IPS-18c (cell line): ENCODE results near the gene MRPL41.

ENCODE experiments used
- H3K4me3 ChIP-seq: 2 replicates; pipeline ENCODE4 v1.7.0; 2013; ENCODE audit warnings: low read depth, mild to moderate bottlenecking, low read length, moderate library complexity; ENCODE audit not compliant: insufficient read depth
- H3K9me3 ChIP-seq: one replicate; pipeline ENCODE4 v1.6.1; 2013; ENCODE audit warnings: mild to moderate bottlenecking, low read length, moderate library complexity; ENCODE audit not compliant: control insufficient read depth, insufficient read depth

MRPL41 gene

DNA sequence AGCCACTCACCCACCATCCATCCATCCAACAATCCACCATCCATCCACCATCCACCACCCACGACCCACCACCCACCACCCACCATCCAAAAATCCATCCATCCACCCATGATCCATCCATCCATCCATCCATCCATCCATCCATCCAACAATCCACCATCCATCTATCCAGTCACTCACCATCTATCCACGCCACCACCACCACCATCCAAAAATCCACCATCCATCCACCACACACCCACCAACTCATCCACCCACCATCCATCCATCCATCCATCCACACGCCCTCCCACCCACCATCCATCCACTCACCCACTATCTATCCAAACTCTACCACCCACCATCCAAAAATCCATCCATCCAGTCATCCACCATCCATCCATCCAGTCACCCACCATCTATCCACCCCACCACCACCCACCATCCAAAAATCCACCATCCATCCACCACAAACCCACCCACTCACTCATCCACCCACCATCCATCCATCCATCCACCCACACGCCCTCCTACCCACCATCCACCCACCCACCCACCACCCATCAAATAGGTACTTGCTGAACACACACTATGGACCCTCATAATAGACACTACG, 18.0 kb downstream of the MRPL41 start:
- Histone ChIP-seq H3K4me3 (no peak overlapping the region), H3K9me3 (no peaks in the 10 kb centered on the region)

DNA sequence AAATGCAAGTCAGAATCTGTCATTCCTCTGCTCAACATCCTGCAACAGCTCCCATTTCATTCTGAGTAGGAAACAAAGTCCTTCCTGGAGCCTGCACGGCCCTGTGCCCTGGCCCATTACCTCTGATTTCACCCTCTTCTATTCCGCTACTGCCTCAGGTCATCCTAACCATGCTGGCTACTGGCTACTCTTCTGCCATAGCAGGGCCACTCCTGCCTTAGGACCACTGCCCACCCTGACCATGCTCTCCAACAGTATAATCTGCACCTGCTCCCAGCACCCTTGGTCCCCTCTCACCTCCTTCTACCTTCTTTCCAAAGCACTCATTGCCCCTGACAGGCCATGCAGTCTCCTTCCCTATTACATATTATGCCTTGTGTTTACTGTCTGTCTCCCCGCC, 18.9 kb downstream of the MRPL41 start:
- Histone ChIP-seq H3K9me3 (no peaks in the 10 kb centered on the region), H3K4me3 (no peak overlapping the region)

DNA sequence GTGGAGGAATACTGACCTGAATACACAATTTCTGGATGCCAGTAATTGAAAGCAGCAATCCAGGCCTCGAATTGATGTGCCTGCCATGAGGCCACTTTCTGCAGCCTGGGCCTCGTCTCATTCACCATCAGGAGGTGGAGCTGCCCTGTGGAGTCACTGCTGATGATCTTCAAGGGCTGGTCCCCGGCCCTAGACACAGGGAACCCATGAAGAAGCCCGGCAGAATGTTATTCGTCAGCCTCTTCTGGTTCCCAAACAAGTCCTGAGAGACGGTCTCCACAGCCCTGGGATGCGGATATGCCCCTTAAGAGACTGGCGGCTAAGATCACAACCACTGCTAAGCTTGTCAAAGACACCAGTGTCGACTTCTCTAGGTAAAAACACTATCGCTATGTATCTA, 22.5 kb downstream of the MRPL41 start:
- no peak overlapping the region for H3K4me3 ChIP-seq
- no peaks in the 10 kb centered on the region for H3K9me3 ChIP-seq

DNA sequence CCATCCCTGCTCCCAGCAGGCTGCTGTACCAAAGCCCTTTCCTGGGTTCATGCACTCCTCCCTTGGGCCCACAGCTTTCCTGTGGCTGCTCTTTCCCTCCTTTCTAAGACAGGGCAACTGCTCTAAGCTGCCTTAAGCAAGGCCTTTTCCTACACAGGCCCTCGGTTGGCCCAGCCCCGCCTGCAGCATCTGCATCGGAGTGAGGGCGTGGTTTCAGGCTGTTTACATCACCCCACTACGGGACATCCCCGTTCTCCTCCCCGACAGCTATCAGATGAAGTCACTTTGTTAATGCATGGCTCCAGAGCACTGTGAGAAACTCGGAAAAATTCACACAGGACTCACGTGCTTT, 23.7 kb downstream of the MRPL41 start:
- Histone ChIP-seq H3K9me3 (no peaks in the 10 kb centered on the region), H3K4me3 (no peak overlapping the region)

DNA sequence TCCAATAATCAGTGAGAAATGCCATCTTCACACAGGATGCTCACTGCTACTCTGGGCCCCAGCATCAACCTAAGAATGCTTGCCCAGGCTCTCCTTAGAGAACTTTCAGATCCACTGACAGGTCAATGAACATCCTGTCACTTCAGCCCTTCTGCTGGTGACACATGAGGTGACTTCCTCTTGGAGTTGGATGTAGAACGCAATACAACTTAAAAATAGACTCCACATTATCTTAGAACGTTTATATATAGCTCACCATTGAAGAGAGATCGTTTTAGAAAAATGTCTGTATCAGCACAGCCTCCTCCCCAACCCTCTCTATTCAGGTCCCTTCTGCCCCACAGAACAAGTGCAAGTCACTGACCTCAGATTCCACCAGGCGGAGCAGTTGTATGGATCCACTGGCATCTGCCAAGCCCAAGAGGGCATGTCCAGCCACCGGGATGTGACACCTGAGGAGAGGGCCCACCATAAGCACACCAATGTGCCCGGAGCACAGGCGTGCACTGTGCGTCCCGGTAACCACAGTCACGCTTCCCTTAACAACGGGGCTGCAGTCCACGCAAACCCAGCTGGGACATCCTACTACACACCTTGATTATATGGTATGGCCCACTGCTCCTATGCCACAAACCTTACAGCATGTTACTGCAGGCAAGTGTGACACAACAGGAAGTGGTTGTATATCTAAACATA, 24.2 kb downstream of the MRPL41 start:
- no peaks in the 10 kb centered on the region for H3K9me3 ChIP-seq
- H3K4me3 ChIP-seq, result no peak overlapping the region

DNA sequence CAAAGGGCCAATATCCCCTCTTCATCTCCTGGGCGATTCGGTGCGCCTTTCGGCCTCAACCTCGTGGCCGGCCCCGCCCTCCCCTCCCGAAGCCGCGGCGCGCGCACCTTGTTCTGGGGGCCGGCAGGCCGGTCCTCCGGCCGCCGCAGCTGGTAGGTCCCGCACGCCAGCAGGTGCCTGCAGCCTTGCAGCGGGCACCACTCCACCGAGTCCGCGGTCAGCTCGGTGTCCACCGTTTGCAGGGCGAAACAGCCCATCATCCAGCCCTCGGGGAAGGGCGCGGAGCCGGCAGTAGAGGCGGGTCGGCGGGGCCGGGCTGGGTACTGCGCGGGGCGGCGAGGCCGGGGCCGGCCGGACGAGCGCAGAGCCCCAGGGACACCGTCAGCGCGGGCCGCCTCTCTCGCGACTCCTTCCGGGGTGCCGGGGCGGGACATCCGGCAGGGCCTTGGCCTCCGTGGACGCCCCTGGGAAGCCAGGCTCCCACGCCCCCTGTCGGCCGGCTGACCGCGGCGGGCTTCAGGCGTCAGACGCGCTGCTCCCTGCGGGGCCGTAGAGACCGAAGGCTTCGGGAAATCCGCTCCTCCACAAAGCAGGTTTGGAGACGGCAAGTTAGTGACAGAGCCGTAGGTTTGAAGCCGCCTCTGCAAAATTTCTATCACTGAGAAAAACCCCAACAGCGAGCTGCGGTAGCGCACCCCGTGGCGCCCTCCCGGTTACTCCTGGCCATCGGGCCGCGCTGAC, 27.0 kb downstream of the MRPL41 start, which contains the start of gene DPH7:
Gene DPH7, minus strand, starts transcription at position 408 of the 741 bp plus-strand sequence. Its CDS starts 148 bp downstream, at position 260.
- no peaks in the 10 kb centered on the region for H3K9me3 ChIP-seq

DNA sequence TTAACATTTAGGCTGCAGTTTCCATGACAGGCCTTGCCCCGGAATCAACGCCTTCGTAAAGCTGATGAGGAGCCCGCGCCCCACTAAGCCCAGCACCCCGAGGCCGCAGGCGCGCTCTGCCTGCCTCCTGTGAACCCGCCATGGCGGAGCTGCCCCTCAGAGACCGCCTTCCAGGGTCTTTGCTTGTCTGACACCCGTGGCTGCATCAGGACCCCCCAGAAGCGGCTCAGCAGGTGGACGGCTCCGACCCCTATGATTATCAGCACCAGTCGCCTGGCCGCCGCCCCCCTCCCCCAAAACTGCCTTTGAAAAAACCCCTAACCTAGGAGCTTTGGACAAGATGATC, 27.6 kb downstream of the MRPL41 start:
- Histone ChIP-seq H3K9me3 (no peaks in the 10 kb centered on the region), H3K4me3 (peak overlapping the region; percentile 100)

More for the DNA sequence above, 27.0 kb downstream of the MRPL41 start, which contains the start of gene DPH7:
- peak within 1 kb of the TSS; percentile 100 for H3K4me3 ChIP-seq

DNA sequence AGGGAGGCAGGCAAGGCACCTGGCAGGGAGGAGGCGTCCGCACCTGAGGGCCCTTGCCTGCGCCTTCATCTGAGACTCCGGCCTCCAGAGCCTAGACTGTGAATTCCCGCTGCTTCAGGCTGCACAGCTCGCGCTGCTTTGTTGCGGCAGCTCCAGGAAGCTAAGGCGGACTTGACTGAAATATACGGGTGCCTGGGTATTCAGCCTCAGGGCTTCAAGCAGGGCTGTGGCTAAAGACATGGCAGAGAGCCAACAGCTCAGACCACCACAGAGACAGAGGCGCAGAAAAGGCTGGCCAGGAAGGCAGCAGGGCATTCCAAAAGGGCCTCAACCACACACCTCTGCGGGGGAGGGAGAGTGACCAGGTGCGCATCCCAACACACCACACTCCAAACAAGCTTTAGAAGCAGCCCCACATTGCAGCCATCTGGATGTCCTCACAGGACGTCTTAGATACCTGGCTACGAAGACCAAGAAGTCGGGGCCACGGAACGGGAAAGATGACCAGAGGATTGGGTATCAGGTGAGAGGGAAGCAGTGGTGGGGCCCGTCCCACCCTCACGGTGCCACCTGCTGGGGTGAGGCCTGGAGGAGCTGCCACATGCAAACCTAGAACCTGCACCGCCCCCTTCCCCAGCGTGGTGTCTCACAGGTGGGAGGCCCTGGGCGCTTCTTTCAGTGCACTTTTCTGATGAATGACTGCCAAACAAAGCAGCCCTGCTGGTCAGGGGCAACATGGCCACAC, 28.7 kb downstream of the MRPL41 start:
- H3K9me3 ChIP-seq, result no peaks in the 10 kb centered on the region
- H3K4me3 ChIP-seq, result no peak overlapping the region

DNA sequence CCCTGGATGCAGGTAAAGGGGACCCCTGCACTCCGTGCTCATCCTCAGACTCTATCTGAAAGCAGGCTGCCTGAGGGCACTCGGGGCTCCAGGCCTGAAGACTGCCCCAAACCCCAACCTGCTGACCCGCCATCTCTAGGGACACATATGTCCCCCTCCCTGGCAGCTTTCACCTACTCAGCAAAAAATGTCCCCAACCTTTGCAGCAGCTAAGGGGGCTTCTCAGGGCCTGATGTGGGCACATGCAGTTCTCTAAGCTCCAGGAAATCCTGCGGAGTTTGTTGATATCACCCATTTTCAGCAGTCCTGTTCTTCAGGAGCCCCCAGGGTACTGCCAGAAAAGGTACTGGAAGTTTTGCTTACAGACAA, 29.3 kb downstream of the MRPL41 start:
- no peak overlapping the region for H3K4me3 ChIP-seq
- no peaks in the 10 kb centered on the region for H3K9me3 ChIP-seq

DNA sequence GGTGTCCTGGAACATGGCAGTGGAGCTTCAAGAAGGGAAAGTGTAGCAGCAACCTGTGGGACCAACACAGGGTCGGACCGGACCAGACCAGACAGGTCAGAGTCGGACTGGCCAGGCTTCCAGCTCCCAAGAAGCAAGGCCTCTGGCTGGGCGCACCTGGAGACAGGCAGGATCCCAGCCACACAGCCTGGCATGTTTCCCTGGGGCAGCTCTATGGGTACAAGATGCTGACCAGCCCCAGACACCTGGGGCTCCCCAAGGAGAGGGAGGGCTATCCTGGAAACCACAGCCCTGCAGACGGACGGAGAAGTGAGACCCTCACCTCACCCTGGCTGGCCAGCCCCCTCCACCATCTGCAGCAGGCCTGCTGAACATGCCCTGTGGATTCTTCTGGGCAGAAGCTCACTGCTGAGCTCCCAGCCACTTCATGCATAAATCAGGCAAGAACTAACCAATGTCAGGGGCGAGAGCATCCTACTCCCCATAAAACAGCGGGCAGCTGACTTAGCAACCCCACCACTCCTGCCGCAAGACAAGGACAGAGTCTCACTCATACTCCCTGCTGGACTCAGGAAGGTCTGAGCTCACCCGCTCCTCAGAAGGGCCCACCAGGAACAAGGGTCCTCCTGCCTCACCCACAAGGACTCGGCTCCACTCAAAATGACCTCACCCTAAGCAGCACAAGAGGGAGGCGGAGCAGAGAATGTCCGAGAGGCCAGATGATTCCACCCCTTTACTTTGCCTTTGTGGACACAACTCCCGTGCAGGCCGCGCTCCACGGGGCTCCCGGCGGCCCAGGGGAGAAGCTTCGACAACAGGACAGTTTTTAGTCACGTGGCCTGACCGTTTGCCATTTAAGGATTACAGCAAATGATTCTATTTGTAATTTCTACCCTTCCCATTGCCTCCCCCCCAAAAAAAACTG, 29.9 kb downstream of the MRPL41 start:
- Histone ChIP-seq H3K9me3 (no peaks in the 10 kb centered on the region), H3K4me3 (no peak overlapping the region)

DNA sequence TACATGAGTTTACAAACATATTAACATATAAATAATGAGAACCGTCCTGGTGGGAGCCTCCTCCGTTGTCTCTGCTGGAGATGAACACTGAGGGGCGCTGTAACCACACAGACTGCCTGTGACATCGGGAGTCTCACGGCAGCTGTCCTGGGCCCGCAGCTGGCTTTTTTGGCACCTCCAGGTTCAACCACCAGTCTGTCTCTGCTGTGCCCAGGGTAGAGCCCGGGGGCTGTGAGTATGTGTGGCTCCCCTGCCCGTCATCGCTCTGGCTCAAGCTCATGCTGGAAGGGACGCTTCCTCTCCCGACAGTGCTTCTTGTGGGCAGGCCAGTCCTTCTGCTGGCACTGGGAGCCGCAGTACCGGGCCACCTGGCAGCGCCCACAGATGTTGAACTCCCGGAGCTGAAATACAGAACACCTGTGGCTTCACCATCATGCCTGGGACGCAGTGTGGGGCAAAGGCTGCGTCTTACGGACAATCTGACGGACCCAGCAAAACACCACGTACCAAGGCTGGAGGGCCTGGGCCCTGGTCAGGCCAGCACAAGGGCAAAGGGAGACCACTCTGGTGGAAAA, 30.7 kb downstream of the MRPL41 start:
- no peaks in the 10 kb centered on the region for H3K9me3 ChIP-seq
- no peak overlapping the region for H3K4me3 ChIP-seq

DNA sequence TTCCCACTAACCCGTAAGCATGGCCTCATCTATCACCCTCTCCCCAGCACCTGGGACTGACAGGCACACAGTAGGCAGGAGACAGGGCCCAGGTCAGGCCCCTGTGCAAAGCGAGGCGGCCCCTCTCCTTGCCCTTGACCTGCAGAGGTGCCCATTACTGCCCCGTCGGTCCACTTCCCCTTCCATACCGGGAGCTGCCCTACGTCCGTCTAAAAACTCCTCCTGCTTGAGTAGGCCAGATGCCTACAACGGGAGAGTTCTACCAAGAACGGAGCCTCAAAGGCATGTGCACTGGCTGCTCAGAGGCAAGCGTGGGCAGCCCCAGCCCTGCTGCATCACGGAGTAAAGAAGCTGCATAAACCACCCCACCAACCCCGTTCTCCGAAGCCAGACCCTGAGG, 31.7 kb downstream of the MRPL41 start:
- H3K9me3 ChIP-seq, result no peaks in the 10 kb centered on the region
- no peak overlapping the region for H3K4me3 ChIP-seq

DNA sequence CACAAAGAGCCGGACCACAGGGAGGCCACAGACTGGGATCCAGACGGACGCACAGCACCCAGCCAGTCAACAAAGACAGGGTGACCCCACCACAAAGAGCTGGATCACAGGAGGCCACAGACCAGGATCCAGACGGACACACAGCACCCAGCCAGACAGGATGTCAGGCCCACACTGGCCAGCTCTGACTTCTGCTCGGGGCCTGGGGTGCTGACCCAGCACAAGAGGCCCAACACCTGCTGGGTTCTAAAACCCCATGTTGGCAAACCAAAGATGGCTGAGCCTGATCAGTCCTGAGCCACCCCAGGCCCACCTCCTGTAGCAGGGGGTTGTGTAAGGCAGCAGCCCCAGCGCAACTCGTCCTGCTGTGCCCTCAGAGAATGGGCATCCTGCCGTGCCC, 32.3 kb downstream of the MRPL41 start:
- no peak overlapping the region for H3K4me3 ChIP-seq
- H3K9me3 ChIP-seq, result no peaks in the 10 kb centered on the region

DNA sequence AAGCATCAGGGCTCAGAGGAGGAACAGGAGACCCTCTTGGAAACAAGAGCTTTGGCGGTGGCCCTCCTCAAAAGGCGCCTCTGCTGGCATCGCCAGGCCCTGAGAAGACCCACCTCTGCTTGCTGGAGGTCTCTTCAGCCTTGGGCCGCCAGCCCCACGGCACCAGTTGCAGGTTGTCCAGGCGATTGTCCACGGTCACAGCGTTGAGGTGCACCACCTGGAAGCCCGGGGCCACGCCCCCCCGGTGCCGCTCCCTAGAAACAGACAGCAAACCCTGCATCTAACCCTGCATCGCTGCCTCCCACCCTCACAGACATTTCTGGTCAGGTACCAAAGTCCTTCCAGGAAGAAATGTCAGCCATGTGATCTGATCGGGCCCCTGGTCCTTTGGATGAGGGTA, 35.2 kb downstream of the MRPL41 start:
- no peaks in the 10 kb centered on the region for H3K9me3 ChIP-seq
- H3K4me3 ChIP-seq, result no peak overlapping the region

DNA sequence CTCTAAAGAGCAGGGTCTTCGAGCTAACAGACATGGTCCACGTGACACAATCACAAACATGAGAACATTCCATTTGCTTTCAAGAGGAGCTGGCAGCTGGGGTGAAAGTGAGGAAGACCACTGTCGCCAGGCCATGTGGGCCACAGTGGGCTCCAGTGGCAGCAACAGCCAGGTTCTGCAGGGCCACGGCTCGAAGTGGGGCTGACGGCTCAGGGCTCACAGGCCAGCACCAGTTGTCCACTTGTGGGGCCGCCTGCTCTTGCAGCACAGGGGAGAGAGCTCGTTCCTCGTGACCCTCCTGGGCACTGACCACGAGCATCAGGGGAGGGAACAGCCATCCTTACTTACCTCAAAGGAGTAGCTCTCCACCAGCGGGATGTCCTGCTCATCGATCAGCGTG, 36.6 kb downstream of the MRPL41 start:
- Histone ChIP-seq H3K9me3 (no peaks in the 10 kb centered on the region), H3K4me3 (peak overlapping the region; percentile 73; the same call in 1 of the 2 replicates)

DNA sequence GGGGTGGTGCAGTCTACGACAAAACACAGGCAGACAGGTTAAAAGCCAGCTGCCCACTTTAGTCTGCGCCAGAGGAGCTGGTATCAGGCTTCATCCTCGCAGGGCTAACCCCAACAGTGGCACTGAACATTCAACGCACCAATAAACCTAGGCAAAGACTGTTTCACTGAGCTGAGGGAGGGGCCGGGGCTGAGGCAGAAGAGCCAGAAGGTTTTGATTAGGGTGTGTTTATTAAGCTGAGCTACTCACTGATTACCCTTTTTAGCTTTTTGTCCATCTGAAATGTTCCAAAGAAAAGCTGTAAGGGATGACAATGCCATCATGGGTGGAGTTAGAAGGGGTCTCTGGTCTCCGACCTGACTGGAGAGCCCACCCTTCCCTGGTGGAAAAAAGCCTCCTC, 37.2 kb downstream of the MRPL41 start:
- H3K9me3 ChIP-seq, result no peaks in the 10 kb centered on the region
- H3K4me3 ChIP-seq, result peak overlapping the region; percentile 73
